Spleen (tissue), 11 donors: ENCODE measurements around the gene VEPH1. TPM values are rescaled to one million over a fixed set of nuclear protein-coding genes. Genes with fewer than 3 reads are reported as not detected.
"Not testable (repeated sequence)": the region's sequence is repeated elsewhere in the genome, so short reads cannot be mapped to it uniquely, and the experiment has no call there.

ENCODE experiments used
- DNase-seq: peaks from one replicate; pipeline ENCODE4 v3.0.0-alpha.2; 2020
- H3K27ac ChIP-seq, 8 donors: fragments of 200-600 bp; sonication (generic) in 7 of 8; 1 replicate in 4 of 8; 2 replicates in 4 of 8; pipeline versions ENCODE4 v1.5.0 to v1.8.0; 2016 to 2021; ENCODE audit warnings: inconsistent platforms in 4 of 8, mild to moderate bottlenecking in 4 of 8, moderate library complexity in 1 of 8
- H3K27me3 ChIP-seq, 7 donors: fragments of 200-600 bp; sonication (generic) in 6 of 7; replicated peaks in 1 of 7; 1 replicate in 4 of 7; 2 replicates in 3 of 7; pipeline versions ENCODE4 v1.5.0 to v1.8.0; 2016 to 2021; ENCODE audit warnings: inconsistent platforms in 3 of 7, mild to moderate bottlenecking in 1 of 7
- H3K36me3 ChIP-seq, 6 donors: fragments of 200-600 bp; sonication (generic) in 5 of 6; 1 replicate in 4 of 6; 2 replicates in 2 of 6; pipeline versions ENCODE4 v1.5.0 to v1.8.0; 2016 to 2021; ENCODE audit warnings: inconsistent platforms in 2 of 6
- H3K4me1 ChIP-seq, 6 donors: fragments of 200-600 bp; sonication (generic) in 5 of 6; 1 replicate in 3 of 6; 2 replicates in 3 of 6; pipeline versions ENCODE4 v1.5.0 to v1.8.0; 2016 to 2021; ENCODE audit warnings: inconsistent platforms in 3 of 6
- H3K4me3 ChIP-seq, 8 donors: fragments of 200-600 bp; sonication (generic) in 7 of 8; 1 replicate in 4 of 8; 2 replicates in 4 of 8; pipeline versions ENCODE4 v1.5.0 to v1.8.0; 2016 to 2021; ENCODE audit warnings: inconsistent platforms in 4 of 8, mild to moderate bottlenecking in 4 of 8, moderate library complexity in 2 of 8
- H3K9me3 ChIP-seq, 8 donors: fragments of 200-600 bp; sonication (generic) in 7 of 8; 1 replicate in 4 of 8; 2 replicates in 4 of 8; pipeline versions ENCODE4 v1.5.0 to v1.8.0; 2016 to 2021; ENCODE audit warnings: inconsistent platforms in 4 of 8
- CTCF ChIP-seq, 11 experiments: fragments of 200-600 bp in 7 of 11; fragments of 450-650 bp in 4 of 11; sonication (generic) in 4 of 11; IDR thresholded peaks in 8 of 11; conservative IDR thresholded peaks in 3 of 11; 1 replicate in 7 of 11; 2 replicates in 4 of 11; pipeline versions ENCODE4 v1.4.0 to v1.8.0; 2016 to 2021; ENCODE audit warnings: antibody characterized with exemption in 11 of 11, inconsistent platforms in 4 of 11, mild to moderate bottlenecking in 1 of 11
- POLR2A ChIP-seq, 3 donors: fragments of 450-650 bp; IDR thresholded peaks; one replicate each; pipeline ENCODE4 v1.5.1; 2017; ENCODE audit warnings: antibody characterized with exemption in 3 of 3, mild to moderate bottlenecking in 1 of 3
- POLR2AphosphoS5 ChIP-seq, 3 donors: sonication (generic); formaldehyde crosslinking; IDR thresholded peaks; one replicate each; pipeline ENCODE4 v1.5.1; 2017; ENCODE audit warnings: antibody characterized with exemption in 3 of 3
- WGBS, 5 donors: extraction: QIAGEN DNeasy Blood & Tissue Kit in 3 of 5; methylation state at CpG; one replicate each; pipeline versions ENCODE4 v1.1.5 to v1.1.7; 2013 to 2018; 5-methylcytosine and 5-hydroxymethylcytosine counted together
- intact Hi-C: fragments of 100-400 bp; cut with DNase I; formaldehyde crosslinking; loops from one replicate; pipeline ENCODE4 v1.15.0; 2023; ENCODE audit warnings: low total_unique reads
- polyA plus RNA-seq, 3 donors: library from polyadenylated mRNA; stranded (reverse); fragments of 200-250 nt; gene quantifications; one replicate each; pipeline ENCODE4 v1.2.1, GENCODE V29; 2013
- total RNA-seq, 7 donors: library from RNA; depleted of rRNA in 3 of 7; stranded (reverse); fragments of >200 nt in 3 of 7; fragmentation: NEBNext Ultra II Directional in 4 of 7; extraction: Animal tissue kit (Norgen Biotek cat#: 25700) in 4 of 7; gene quantifications; one replicate each; pipeline versions ENCODE4 v1.1.0 to v1.2.1, GENCODE V29; 2016 to 2021
- donor health status: healthy with polysubstance abuse.
- donor health status: DM: no; HTN: no; CAD: no; lungs with moderate emphysema.
- donor health status: DM: no; HTN: no; CAD: no.
- donor health status: Bipolar disorder and iron deficiency.
- donor health status: healthy.
- donor health status: DM: no; HTN: no; CAD: no.
- donor health status: DM: yes; HTN: yes; CAD: no.

VEPH1 gene
- total and polyA plus RNA-seq, 10 donors, result 0.26 to 19.6 (median 5.8) TPM

GRCh38 chr3:157327018-157327417 lies 176.2 kb downstream of the VEPH1 start:
- intact Hi-C loops, result no loop called here

GRCh38 chr3:157324869-157325268 lies 178.3 kb downstream of the VEPH1 start:
- 89 to 95% (median 92%) methylated on average over 1 of the region's 1 CpG for WGBS, 5 donors
- H3K9me3 ChIP-seq, H3K4me1 ChIP-seq: not testable (repeated sequence)

More at GRCh38 chr3:157327018-157327417, 176.2 kb downstream of the VEPH1 start:
- no peaks in the 10 kb centered on the region for H3K27me3 ChIP-seq
- TF ChIP-seq POLR2A (IDR thresholded peaks at IDR 0.05) (no peak), CTCF (IDR thresholded peaks at IDR 0.05 in 8 of 11, conservative IDR thresholded peaks at IDR 0.05 in 3 of 11) (no peak), POLR2AphosphoS5 (IDR thresholded peaks at IDR 0.05) (no peak)
- H3K4me3 ChIP-seq, result no peak overlapping the region
- WGBS, 5 donors, result 76 to 95% (median 87%) methylated on average over 1 of the region's 1 CpG
- H3K36me3 ChIP-seq, result no peaks in the 10 kb centered on the region
- H3K27ac ChIP-seq, result no peak overlapping the region
- H3K4me1 ChIP-seq, result peaks cover 0 to 5% (median 0%) of the 10 kb centered on the region in 6 donors
- H3K9me3 ChIP-seq, result peaks cover 0 to 9% (median 0%) of the 10 kb centered on the region in 8 donors
- DNase-seq, result no peak

GRCh38 chr3:157323360-157323759 lies 179.9 kb downstream of the VEPH1 start:
- no peak for DNase-seq
- intact Hi-C loops, result no loop called here
- Histone ChIP-seq H3K36me3 (no peaks in the 10 kb centered on the region), H3K27me3 (no peaks in the 10 kb centered on the region), H3K4me3 (no peak overlapping the region), H3K27ac (no peak overlapping the region), H3K9me3 (peaks cover 0 to 9% (median 0%) of the 10 kb centered on the region in 8 donors), H3K4me1 (no peaks in the 10 kb centered on the region)
- WGBS, 5 donors, result 68 to 92% (median 81%) methylated on average over 2 of the region's 2 CpGs
- TF ChIP-seq CTCF (IDR thresholded peaks at IDR 0.05 in 8 of 11, conservative IDR thresholded peaks at IDR 0.05 in 3 of 11), result no peak
- no peak for TF ChIP-seq POLR2A (IDR thresholded peaks at IDR 0.05)
- no peak for TF ChIP-seq POLR2AphosphoS5 (IDR thresholded peaks at IDR 0.05)

More at GRCh38 chr3:157324869-157325268, 178.3 kb downstream of the VEPH1 start:
- H3K4me3 ChIP-seq, H3K27me3 ChIP-seq, H3K36me3 ChIP-seq, H3K27ac ChIP-seq, DNase-seq, intact Hi-C loops: not testable (repeated sequence)

GRCh38 chr3:157319672-157320071 lies 183.5 kb downstream of the VEPH1 start:
- Histone ChIP-seq H3K4me3 (no peak overlapping the region), H3K9me3 (no peaks in the 10 kb centered on the region), H3K27me3 (no peaks in the 10 kb centered on the region), H3K36me3 (no peaks in the 10 kb centered on the region), H3K27ac (no peak overlapping the region), H3K4me1 (no peaks in the 10 kb centered on the region)
- TF ChIP-seq CTCF (IDR thresholded peaks at IDR 0.05 in 8 of 11, conservative IDR thresholded peaks at IDR 0.05 in 3 of 11), result no peak
- TF ChIP-seq POLR2A (IDR thresholded peaks at IDR 0.05), result no peak
- TF ChIP-seq POLR2AphosphoS5 (IDR thresholded peaks at IDR 0.05), result no peak
- DNase-seq, result no peak
- intact Hi-C loops, result no loop called here
